ENCODE data around the gene NAALADL2. TPM values are rescaled to one million over a fixed set of nuclear protein-coding genes. Genes with fewer than 3 reads are reported as not detected.
A peak's percentile ranks its signal among the peaks of the same experiment; 100 is the strongest.

Gene NAALADL2
- total and polyA plus RNA-seq, 2 donors (not counting 1 experiment from before 2014, with no cell fraction given), result 8.8 to 11.6 TPM

DNA sequence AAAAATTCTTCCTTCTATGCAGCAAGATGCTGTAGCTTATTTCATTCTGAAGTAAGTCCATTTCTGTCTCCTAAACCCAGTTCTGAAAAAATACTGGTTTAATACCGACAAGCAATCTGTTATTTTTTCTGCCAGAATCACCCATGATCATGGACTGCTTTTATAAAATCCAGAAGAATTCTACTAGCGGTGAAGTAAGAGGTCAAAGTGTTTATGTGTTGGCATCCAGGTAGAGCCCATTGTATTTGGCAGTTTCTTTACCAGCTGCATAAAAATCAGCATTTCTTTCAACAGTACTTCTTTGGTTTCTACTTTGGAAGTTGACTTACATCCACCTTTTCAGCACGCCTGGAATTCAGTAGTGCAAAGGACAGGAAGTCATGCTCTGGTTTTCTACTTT, 484.8 kb downstream of the NAALADL2 start:
- Histone ChIP-seq H3K79me2 (ENCODE audit: control insufficient read depth, insufficient read depth, low read length) (no peaks in the 10 kb centered on the region), H3K36me3 (ENCODE audit: control insufficient read depth, insufficient read depth, low read length) (no peaks in the 10 kb centered on the region), H3K4me1 (ENCODE audit: control insufficient read depth, extremely low read depth, insufficient read depth, low read length) (no peaks in the 10 kb centered on the region), H3K27ac (ENCODE audit: insufficient read depth, low read length) (no peak overlapping the region), H3K4me2 (ENCODE audit: extremely low read depth, insufficient read depth, low read length) (no peak overlapping the region), H2AFZ (ENCODE audit: low read length) (no peak overlapping the region), H3K9ac (ENCODE audit: insufficient read depth, low read length) (no peak overlapping the region), H3K27me3 (ENCODE audit: control insufficient read depth, insufficient read depth, low read length) (no peaks in the 10 kb centered on the region), H4K20me1 (ENCODE audit: control insufficient read depth, extremely low read depth, insufficient read depth, low read length) (no peaks in the 10 kb centered on the region), H3K4me3 (replicated peaks in 1 of 4; ENCODE audit: control extremely low read depth in 1 of 4, insufficient read depth in 1 of 4, low read depth in 3 of 4, low read length in 4 of 4) (no peak overlapping the region), H3K9me3 (ENCODE audit: control insufficient read depth, insufficient read depth, low read depth, low read length) (no peaks in the 10 kb centered on the region)
- TF ChIP-seq, protein P1, sequence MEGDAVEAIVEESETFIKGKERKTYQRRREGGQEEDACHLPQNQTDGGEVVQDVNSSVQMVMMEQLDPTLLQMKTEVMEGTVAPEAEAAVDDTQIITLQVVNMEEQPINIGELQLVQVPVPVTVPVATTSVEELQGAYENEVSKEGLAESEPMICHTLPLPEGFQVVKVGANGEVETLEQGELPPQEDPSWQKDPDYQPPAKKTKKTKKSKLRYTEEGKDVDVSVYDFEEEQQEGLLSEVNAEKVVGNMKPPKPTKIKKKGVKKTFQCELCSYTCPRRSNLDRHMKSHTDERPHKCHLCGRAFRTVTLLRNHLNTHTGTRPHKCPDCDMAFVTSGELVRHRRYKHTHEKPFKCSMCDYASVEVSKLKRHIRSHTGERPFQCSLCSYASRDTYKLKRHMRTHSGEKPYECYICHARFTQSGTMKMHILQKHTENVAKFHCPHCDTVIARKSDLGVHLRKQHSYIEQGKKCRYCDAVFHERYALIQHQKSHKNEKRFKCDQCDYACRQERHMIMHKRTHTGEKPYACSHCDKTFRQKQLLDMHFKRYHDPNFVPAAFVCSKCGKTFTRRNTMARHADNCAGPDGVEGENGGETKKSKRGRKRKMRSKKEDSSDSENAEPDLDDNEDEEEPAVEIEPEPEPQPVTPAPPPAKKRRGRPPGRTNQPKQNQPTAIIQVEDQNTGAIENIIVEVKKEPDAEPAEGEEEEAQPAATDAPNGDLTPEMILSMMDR (conservative IDR thresholded peaks at IDR 0.05 in 1 of 2, IDR thresholded peaks at IDR 0.05 in 1 of 2; ENCODE audit: low read depth in 1 of 2, low read length in 2 of 2), result no peak
- no peak for TF ChIP-seq EZH2 (IDR thresholded peaks at IDR 0.05; ENCODE audit: low read length, missing control alignments)
- no peak for DNase-seq (ENCODE audit: low read depth in 2 of 2)

DNA sequence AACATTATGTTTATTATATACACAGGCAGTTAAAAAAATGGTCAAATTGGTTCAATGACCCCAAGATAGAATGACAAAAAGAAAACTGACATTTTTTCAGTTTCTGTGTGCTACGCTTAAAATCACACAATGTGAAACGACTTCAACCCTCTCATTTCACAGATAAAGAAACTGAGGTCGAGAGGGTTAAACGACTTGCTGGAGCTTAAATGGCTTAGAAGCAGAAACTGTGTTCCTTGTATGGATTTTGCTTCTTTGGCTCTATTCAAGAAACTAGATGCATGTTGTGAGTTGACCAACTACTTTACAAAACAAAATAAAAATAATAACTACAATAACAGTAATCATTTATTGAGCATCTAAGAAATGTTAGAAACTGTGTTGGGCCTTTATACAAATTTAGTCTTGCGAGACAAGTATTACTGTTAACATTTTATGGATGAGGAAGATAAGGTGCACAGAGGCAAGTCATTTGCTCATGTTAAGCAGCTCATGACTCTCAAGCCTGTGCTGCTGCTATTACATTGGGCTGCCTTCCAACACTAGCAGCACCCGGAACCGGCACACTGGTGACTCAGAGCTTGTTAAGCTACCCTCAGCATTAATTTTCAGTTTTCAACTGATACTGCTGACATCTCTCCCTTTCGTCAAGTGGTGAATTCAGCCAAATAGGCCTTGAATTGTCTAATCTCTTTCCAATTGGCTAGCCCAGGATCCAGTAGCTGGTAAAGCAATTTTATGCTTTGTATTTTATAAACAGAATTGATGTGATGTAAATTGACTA, 487.6 kb downstream of the NAALADL2 start:
- H3K4me2 ChIP-seq (ENCODE audit: extremely low read depth, insufficient read depth, low read length), result no peak overlapping the region
- H3K9ac ChIP-seq (ENCODE audit: insufficient read depth, low read length), result no peak overlapping the region
- H3K27me3 ChIP-seq (ENCODE audit: control insufficient read depth, insufficient read depth, low read length), result no peaks in the 10 kb centered on the region
- no peaks in the 10 kb centered on the region for H3K9me3 ChIP-seq (ENCODE audit: control insufficient read depth, insufficient read depth, low read depth, low read length)
- peak; percentile 96 to 98 for DNase-seq (ENCODE audit: low read depth in 2 of 2)
- no peak overlapping the region for H3K4me3 ChIP-seq (replicated peaks in 1 of 4; ENCODE audit: control extremely low read depth in 1 of 4, insufficient read depth in 1 of 4, low read depth in 3 of 4, low read length in 4 of 4)
- no peak for TF ChIP-seq EZH2 (IDR thresholded peaks at IDR 0.05; ENCODE audit: low read length, missing control alignments)
- TF ChIP-seq, protein P1 (conservative IDR thresholded peaks at IDR 0.05 in 1 of 2, IDR thresholded peaks at IDR 0.05 in 1 of 2; ENCODE audit: low read depth in 1 of 2, low read length in 2 of 2), result no peak
- no peak overlapping the region for H2AFZ ChIP-seq (ENCODE audit: low read length)
- H3K79me2 ChIP-seq (ENCODE audit: control insufficient read depth, insufficient read depth, low read length), result no peaks in the 10 kb centered on the region
- no peak overlapping the region for H3K27ac ChIP-seq (ENCODE audit: insufficient read depth, low read length)
- no peaks in the 10 kb centered on the region for H4K20me1 ChIP-seq (ENCODE audit: control insufficient read depth, extremely low read depth, insufficient read depth, low read length)
- H3K4me1 ChIP-seq (ENCODE audit: control insufficient read depth, extremely low read depth, insufficient read depth, low read length), result no peaks in the 10 kb centered on the region
- no peaks in the 10 kb centered on the region for H3K36me3 ChIP-seq (ENCODE audit: control insufficient read depth, insufficient read depth, low read length)

DNA sequence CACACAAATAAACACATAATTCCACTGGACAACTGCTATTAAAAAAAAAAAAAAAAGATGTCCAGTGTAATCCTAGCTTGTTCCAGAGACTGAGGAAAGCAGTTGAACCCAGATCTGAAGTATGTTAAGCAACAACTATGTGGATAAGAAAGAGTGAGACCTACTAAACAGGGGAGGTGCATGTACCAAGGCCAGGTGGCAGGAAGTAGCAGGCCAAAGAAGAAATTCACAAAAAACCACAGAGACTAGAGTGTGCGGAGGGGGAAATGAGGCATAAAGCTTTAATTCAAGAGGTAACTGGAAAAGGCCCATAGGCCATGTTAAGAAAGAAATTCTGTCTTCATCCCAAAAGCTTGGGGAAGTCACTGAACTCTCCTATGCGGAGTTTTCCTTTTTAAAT, 490.0 kb downstream of the NAALADL2 start:
- Histone ChIP-seq H3K9ac (ENCODE audit: insufficient read depth, low read length) (no peak overlapping the region), H3K9me3 (ENCODE audit: control insufficient read depth, insufficient read depth, low read depth, low read length) (no peaks in the 10 kb centered on the region), H3K36me3 (ENCODE audit: control insufficient read depth, insufficient read depth, low read length) (no peaks in the 10 kb centered on the region), H4K20me1 (ENCODE audit: control insufficient read depth, extremely low read depth, insufficient read depth, low read length) (no peaks in the 10 kb centered on the region), H2AFZ (ENCODE audit: low read length) (no peak overlapping the region), H3K4me1 (ENCODE audit: control insufficient read depth, extremely low read depth, insufficient read depth, low read length) (no peaks in the 10 kb centered on the region), H3K4me2 (ENCODE audit: extremely low read depth, insufficient read depth, low read length) (no peak overlapping the region), H3K27ac (ENCODE audit: insufficient read depth, low read length) (no peak overlapping the region), H3K79me2 (ENCODE audit: control insufficient read depth, insufficient read depth, low read length) (no peaks in the 10 kb centered on the region), H3K27me3 (ENCODE audit: control insufficient read depth, insufficient read depth, low read length) (no peaks in the 10 kb centered on the region), H3K4me3 (replicated peaks in 1 of 4; ENCODE audit: control extremely low read depth in 1 of 4, insufficient read depth in 1 of 4, low read depth in 3 of 4, low read length in 4 of 4) (no peak overlapping the region)
- DNase-seq (ENCODE audit: low read depth in 2 of 2), result peak in 1 of 2 donors; percentile 79
- no peak for TF ChIP-seq EZH2 (IDR thresholded peaks at IDR 0.05; ENCODE audit: low read length, missing control alignments)
- TF ChIP-seq, protein P1 (conservative IDR thresholded peaks at IDR 0.05 in 1 of 2, IDR thresholded peaks at IDR 0.05 in 1 of 2; ENCODE audit: low read depth in 1 of 2, low read length in 2 of 2), result no peak
